HCT116 (cell line): ENCODE data around the gene EHD1.

Experiments
- POLR2A ChIP-seq: IDR thresholded peaks from 2 replicates; pipeline ENCODE4 v1.7.0; 2011; ENCODE audit warnings: borderline replicate concordance; ENCODE audit not compliant: insufficient read depth, insufficient read length; ENCODE audit errors: extremely low read depth
- POLR2AphosphoS5 ChIP-seq: IDR thresholded peaks from 2 replicates; pipeline ENCODE4 v1.6.1; 2011; ENCODE audit warnings: mild to moderate bottlenecking, low read depth, low read length, moderate library complexity
- SIN3A ChIP-seq: IDR thresholded peaks from 2 replicates; pipeline ENCODE4 v1.6.1; 2012; ENCODE audit warnings: low read depth
- ZNF274 ChIP-seq: fragments of 200-500 bp; sonication (Bioruptor generic); IDR thresholded peaks from 2 replicates; pipeline ENCODE4 v1.6.1; 2014; ENCODE audit warnings: mild to moderate bottlenecking, low read depth, low read length, inconsistent platforms
- TF ChIP-seq, protein P1 (sequence below), 3 experiments: fragments of 200-600 bp in 1 of 3; sonication (generic) in 1 of 3; IDR thresholded peaks in 2 of 3; conservative IDR thresholded peaks in 1 of 3; 2 replicates each; pipeline ENCODE4 v1.5.1; 2012 to 2017; ENCODE audit warnings: low read depth in 2 of 3, low read length in 2 of 3, antibody characterized with exemption in 1 of 3, borderline replicate concordance in 1 of 3, control low read depth in 1 of 3, mild to moderate bottlenecking in 1 of 3, mixed read lengths in 1 of 3, mixed run types in 1 of 3, moderate library complexity in 1 of 3; ENCODE audit not compliant: insufficient read depth in 1 of 3

GRCh38 chr11:64855596-64856304 is 22.7 kb downstream of the EHD1 start:
- no peak for TF ChIP-seq POLR2AphosphoS5
- no peak for TF ChIP-seq ZNF274
- TF ChIP-seq, protein P1, sequence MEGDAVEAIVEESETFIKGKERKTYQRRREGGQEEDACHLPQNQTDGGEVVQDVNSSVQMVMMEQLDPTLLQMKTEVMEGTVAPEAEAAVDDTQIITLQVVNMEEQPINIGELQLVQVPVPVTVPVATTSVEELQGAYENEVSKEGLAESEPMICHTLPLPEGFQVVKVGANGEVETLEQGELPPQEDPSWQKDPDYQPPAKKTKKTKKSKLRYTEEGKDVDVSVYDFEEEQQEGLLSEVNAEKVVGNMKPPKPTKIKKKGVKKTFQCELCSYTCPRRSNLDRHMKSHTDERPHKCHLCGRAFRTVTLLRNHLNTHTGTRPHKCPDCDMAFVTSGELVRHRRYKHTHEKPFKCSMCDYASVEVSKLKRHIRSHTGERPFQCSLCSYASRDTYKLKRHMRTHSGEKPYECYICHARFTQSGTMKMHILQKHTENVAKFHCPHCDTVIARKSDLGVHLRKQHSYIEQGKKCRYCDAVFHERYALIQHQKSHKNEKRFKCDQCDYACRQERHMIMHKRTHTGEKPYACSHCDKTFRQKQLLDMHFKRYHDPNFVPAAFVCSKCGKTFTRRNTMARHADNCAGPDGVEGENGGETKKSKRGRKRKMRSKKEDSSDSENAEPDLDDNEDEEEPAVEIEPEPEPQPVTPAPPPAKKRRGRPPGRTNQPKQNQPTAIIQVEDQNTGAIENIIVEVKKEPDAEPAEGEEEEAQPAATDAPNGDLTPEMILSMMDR (IDR thresholded peaks at IDR 0.05 in 2 of 3, conservative IDR thresholded peaks at IDR 0.05 in 1 of 3; ENCODE audit: borderline replicate concordance in 1 of 3, insufficient read depth in 1 of 3, low read depth in 2 of 3, low read length in 2 of 3) = no peak
- no peak for TF ChIP-seq POLR2A
- TF ChIP-seq SIN3A = no peak
